Endothelial cell of umbilical vein (primary cell): Measurements from ENCODE around the gene CIDEB. TPM values are rescaled to one million over a fixed set of nuclear protein-coding genes. Genes with fewer than 3 reads are reported as not detected.

Experiments
- BruUV-seq: library from RNA; stranded (reverse); fragments of 400-500 nt; replicated peaks from 2 replicates; lab custom pipeline; 2021; lab: Mats Ljungman, UMichigan
- CTCF ChIA-PET: fragments of 300-600, 350-600 bp; sonication (Branson Sonifier 250); formaldehyde crosslinking; loops from one replicate; lab custom pipeline; 2021; ENCODE audit warnings: antibody characterized with exemption, inconsistent platforms; lab: Charles Lee
- POLR2A ChIA-PET: fragments of 300-600, 350-600 bp; sonication (Branson Sonifier 250); formaldehyde crosslinking; loops from one replicate; lab custom pipeline; 2021; ENCODE audit warnings: antibody characterized with exemption, inconsistent platforms; lab: Charles Lee
- DNase-seq: peaks from one replicate; pipeline ENCODE4 v3.0.0-alpha.2; 2011; ENCODE audit warnings: low read depth, low spot score
- FAIRE-seq: peaks from 2 replicates; lab custom pipeline; 2011; peaks lifted over from hg19 to GRCh38; lab: Jason Lieb, UNC
- H2AFZ ChIP-seq: 2 replicates; pipeline ENCODE4 v1.6.0; 2012; ENCODE audit warnings: low read depth, low read length, control low read depth, inconsistent platforms
- H3K27ac ChIP-seq: 2 replicates; pipeline ENCODE4 v1.5.1; 2011; ENCODE audit warnings: low read depth, mild to moderate bottlenecking, control low read depth, low read length, moderate library complexity; ENCODE audit not compliant: insufficient read depth
- H3K27me3 ChIP-seq, 2 experiments: 2 replicates each; pipeline versions ENCODE4 v1.6.0 to v1.6.1; 2011; ENCODE audit warnings: low read length in 2 of 2, mixed read lengths in 1 of 2; ENCODE audit not compliant: control insufficient read depth in 2 of 2, insufficient read depth in 2 of 2
- H3K36me3 ChIP-seq, 2 experiments: 2 replicates in 1 of 2; 3 replicates in 1 of 2; pipeline ENCODE4 v1.5.1; 2011; ENCODE audit warnings: low read length in 2 of 2, mild to moderate bottlenecking in 1 of 2, moderate library complexity in 1 of 2; ENCODE audit not compliant: control insufficient read depth in 2 of 2, insufficient read depth in 2 of 2; ENCODE audit errors: extremely low read depth in 1 of 2
- H3K4me1 ChIP-seq: 3 replicates; pipeline ENCODE4 v1.5.1; 2011; ENCODE audit warnings: mild to moderate bottlenecking, low read length; ENCODE audit not compliant: control insufficient read depth, insufficient read depth; ENCODE audit errors: extremely low read depth
- H3K4me2 ChIP-seq: 2 replicates; pipeline ENCODE4 v1.6.1; 2011; ENCODE audit warnings: low read length, control low read depth, mixed read lengths; ENCODE audit not compliant: insufficient read depth
- H3K4me3 ChIP-seq, 3 experiments: fragments of 200-600 bp in 1 of 3; sonication (generic), shearing (Covaris generic) in 1 of 3; replicated peaks in 1 of 3; 2 replicates each; pipeline ENCODE4 v1.5.1; 2011 to 2016; ENCODE audit warnings: control low read depth in 3 of 3, low read length in 3 of 3, mild to moderate bottlenecking in 2 of 3, inconsistent platforms in 1 of 3, low read depth in 1 of 3, moderate library complexity in 1 of 3; ENCODE audit not compliant: insufficient read depth in 1 of 3
- H3K79me2 ChIP-seq: 2 replicates; pipeline ENCODE4 v1.6.0; 2012; ENCODE audit warnings: low read length, inconsistent platforms; ENCODE audit not compliant: control insufficient read depth, insufficient read depth
- H3K9ac ChIP-seq: replicated peaks from 2 replicates; pipeline ENCODE3; 2011; ENCODE audit warnings: low read length, control low read depth; ENCODE audit not compliant: insufficient read depth; ENCODE audit errors: extremely low read depth
- H3K9me1 ChIP-seq: replicated peaks from 3 replicates; pipeline ENCODE4 v1.6.0; 2011; ENCODE audit warnings: mild to moderate bottlenecking, low read length; ENCODE audit not compliant: control insufficient read depth, insufficient read depth; ENCODE audit errors: extremely low read depth
- H3K9me3 ChIP-seq: replicated peaks from 2 replicates; pipeline ENCODE4 v1.5.1; 2012; ENCODE audit warnings: low read length, inconsistent platforms; ENCODE audit not compliant: control insufficient read depth, insufficient read depth
- H4K20me1 ChIP-seq: replicated peaks from 2 replicates; pipeline ENCODE3; 2011; ENCODE audit warnings: mild to moderate bottlenecking, low read length; ENCODE audit not compliant: control insufficient read depth, insufficient read depth; ENCODE audit errors: extremely low read depth
- CTCF ChIP-seq, 2 donors: IDR thresholded peaks; 1 replicate in 1 of 2; 2 replicates in 1 of 2; pipeline ENCODE4 v1.5.1; 2011; ENCODE audit warnings: low read length in 2 of 2, mild to moderate bottlenecking in 2 of 2, moderate library complexity in 2 of 2, control low read depth in 1 of 2, inconsistent platforms in 1 of 2, low read depth in 1 of 2; ENCODE audit not compliant: insufficient read depth in 1 of 2; ENCODE audit errors: extremely low read depth in 1 of 2
- EZH2 ChIP-seq: IDR thresholded peaks from 2 replicates; pipeline ENCODE4 v1.6.1; 2012; ENCODE audit warnings: borderline replicate concordance, low read depth, mild to moderate bottlenecking, moderate library complexity, low read length, inconsistent platforms; ENCODE audit not compliant: severe bottlenecking
- FOS ChIP-seq: IDR thresholded peaks from 2 replicates; pipeline ENCODE4 v1.6.1; 2011; ENCODE audit warnings: mild to moderate bottlenecking, low read length, moderate library complexity, borderline replicate concordance; ENCODE audit not compliant: insufficient read depth
- GATA2 ChIP-seq: IDR thresholded peaks from 2 replicates; pipeline ENCODE4 v1.7.0; 2011; ENCODE audit warnings: low read depth, mild to moderate bottlenecking, moderate library complexity, mixed read lengths, low read length; ENCODE audit not compliant: insufficient read length, insufficient read depth
- JUN ChIP-seq: IDR thresholded peaks from 2 replicates; pipeline ENCODE4 v1.6.1; 2011; ENCODE audit warnings: borderline replicate concordance, low read depth; ENCODE audit not compliant: insufficient read length, insufficient read depth
- MYC ChIP-seq: IDR thresholded peaks from one replicate; pipeline ENCODE4 v1.6.1; 2011; ENCODE audit warnings: mild to moderate bottlenecking, low read depth, low read length
- POLR2A ChIP-seq: IDR thresholded peaks from 2 replicates; pipeline ENCODE4 v1.6.1; 2012; ENCODE audit warnings: low read depth, mild to moderate bottlenecking, control low read depth, low read length
- POLR2AphosphoS5 ChIP-seq: IDR thresholded peaks from 2 replicates; pipeline ENCODE4 v1.6.1; 2012; ENCODE audit warnings: low read depth, mild to moderate bottlenecking, control low read depth, low read length, moderate library complexity; ENCODE audit not compliant: insufficient read depth
- dilution Hi-C: fragments of 300-500 bp; cut with MboI; formaldehyde crosslinking; loops from one replicate; pipeline ENCODE4 v1.15.0; 2019; ENCODE audit warnings: low sequenced_read_pairs; ENCODE audit not compliant: extremely low pct_ligation_motif_present
- intact Hi-C: fragments of 100-400 bp; cut with micrococcal nuclease; formaldehyde crosslinking; loops from one replicate; pipeline ENCODE4 v1.10.0; 2022
- polyA plus RNA-seq, 4 experiments: library from polyadenylated mRNA; depleted of rRNA in 3 of 4; stranded (reverse) in 3 of 4; unstranded in 1 of 4; fragments of >200 nt; gene quantifications; 2 replicates each; pipeline versions ENCODE4 v1.2.1 to v1.2.3, GENCODE V29; 2011 to 2012; ENCODE audit warnings: missing spikeins in 1 of 4
- total RNA-seq: library from RNA; stranded (reverse); gene quantifications from 2 replicates; pipeline ENCODE4 v1.2.3, GENCODE V29; 2021
- TF ChIP-seq, protein P1 (sequence below): IDR thresholded peaks from 2 replicates; pipeline ENCODE4 v1.6.1; 2011; ENCODE audit not compliant: insufficient read depth, insufficient read length

Gene CIDEB
- total and polyA plus RNA-seq, 2 donors (not counting 3 experiments of a cell fraction or from before 2014, with no cell fraction given): 5.2 to 7.2 TPM

DNA sequence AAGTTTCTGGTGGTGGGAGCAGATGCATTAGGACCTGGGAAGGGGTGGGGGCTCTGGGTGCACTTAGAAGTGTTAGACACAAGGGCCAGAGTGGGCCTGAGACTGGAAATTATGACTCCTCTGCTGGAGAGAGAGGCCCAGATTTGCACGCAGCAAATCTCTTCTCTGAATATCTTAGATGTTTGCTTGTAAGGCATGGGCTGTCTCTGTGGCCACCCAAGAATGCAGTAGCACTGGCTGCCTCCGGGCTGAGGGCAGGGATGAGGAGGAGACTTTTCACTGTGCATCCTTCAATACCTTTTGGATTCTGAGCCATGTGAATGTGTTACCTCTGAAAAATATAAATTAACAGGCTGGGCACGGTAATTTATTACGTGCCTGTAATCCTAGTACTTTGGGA, 22.4 kb downstream of the CIDEB start:
- Histone ChIP-seq H4K20me1 (no peaks in the 10 kb centered on the region), H3K36me3 (no peaks in the 10 kb centered on the region), H3K4me2 (no peak overlapping the region), H3K27ac (no peak overlapping the region), H2AFZ (no peak overlapping the region), H3K4me1 (no peaks in the 10 kb centered on the region), H3K9me1 (no peaks in the 10 kb centered on the region), H3K9ac (no peak overlapping the region), H3K79me2 (no peaks in the 10 kb centered on the region), H3K27me3 (no peaks in the 10 kb centered on the region), H3K9me3 (no peaks in the 10 kb centered on the region), H3K4me3 (no peak overlapping the region)
- BruUV-seq: no TSS peak
- TF ChIP-seq POLR2A: no peak
- TF ChIP-seq EZH2: no peak
- TF ChIP-seq JUN: no peak
- no peak for TF ChIP-seq GATA2
- TF ChIP-seq CTCF (IDR thresholded peaks at IDR 0.05; ENCODE audit: extremely low read depth in 1 of 2, insufficient read depth in 1 of 2, low read depth in 1 of 2, low read length in 2 of 2): no peak
- TF ChIP-seq POLR2AphosphoS5: no peak
- TF ChIP-seq MYC: no peak
- no peak for TF ChIP-seq FOS
- TF ChIP-seq, protein P1, sequence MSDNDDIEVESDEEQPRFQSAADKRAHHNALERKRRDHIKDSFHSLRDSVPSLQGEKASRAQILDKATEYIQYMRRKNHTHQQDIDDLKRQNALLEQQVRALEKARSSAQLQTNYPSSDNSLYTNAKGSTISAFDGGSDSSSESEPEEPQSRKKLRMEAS: no peak
- intact Hi-C loops (no loop called here), dilution Hi-C loops (no loop called here)
- POLR2A ChIA-PET: no interaction called here
- DNase-seq: no peak
- CTCF ChIA-PET: interaction anchor here (0.9 to 1.6 kb wide), 3 partner anchors 11 to 23 kb away, joined by 3 to 4 read pairs (median 3); partner anchors contain the start of gene CIDEB
- no peak for FAIRE-seq
